ENCODE data around the gene EMD. TPM values are rescaled to one million over a fixed set of nuclear protein-coding genes. Genes with fewer than 3 reads are reported as not detected.

EMD gene
- total RNA-seq, 4 donors from 2014 or later = 36.5 to 71.6 (median 57.2) TPM

DNA sequence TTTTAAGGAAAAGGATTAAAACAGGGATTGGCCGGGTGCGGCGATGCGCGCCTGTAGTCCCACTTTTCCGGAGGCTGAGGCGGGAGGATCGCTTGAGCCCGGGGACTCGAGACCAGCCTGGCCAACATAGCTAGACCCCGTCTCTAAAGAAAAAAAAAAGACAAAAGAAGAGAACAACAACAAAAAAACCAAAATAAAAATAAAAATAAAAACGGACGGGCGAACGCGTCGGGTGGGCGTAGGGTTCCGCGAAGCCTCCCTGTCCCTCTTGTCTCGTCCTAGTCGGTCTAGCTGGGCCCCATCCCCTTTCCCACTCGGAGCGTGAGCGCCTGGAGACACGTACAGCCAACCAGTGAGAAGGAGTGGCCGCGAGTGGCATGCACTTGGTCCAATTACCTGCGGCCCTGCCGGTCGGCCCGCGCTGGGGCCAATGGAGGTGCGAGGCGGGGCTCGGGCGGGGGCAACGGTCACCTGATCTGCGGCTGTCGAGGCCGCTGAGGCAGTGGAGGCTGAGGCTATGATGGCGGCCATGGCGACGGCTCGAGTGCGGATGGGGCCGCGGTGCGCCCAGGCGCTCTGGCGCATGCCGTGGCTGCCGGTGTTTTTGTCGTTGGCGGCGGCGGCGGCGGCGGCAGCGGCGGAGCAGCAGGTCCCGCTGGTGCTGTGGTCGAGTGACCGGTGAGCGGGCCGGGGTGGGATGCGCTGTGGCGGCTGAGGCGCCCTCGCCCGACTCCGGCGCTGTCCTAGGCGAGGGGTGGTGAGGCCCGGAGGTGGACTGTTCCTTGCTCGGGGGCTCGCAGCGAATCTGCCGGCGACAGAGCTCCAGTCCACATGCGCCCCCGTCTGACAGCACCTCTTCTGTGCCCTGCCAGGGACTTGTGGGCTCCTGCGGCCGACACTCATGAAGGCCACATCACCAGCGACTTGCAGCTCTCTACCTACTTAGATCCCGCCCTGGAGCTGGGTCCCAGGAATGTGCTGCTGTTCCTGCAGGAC is 49.4 kb downstream of the EMD start, which contains the start of gene ATP6AP1:
Gene ATP6AP1 (plus strand): TSS at position 502 of the 996 bp plus-strand sequence. CDS start 16 bp downstream, at position 518.
- Histone ChIP-seq H3K27ac (peak within 1 kb of the TSS; percentile 55 to 74 (median 63)), H3K27me3 (no peaks in the 10 kb centered on the region), H3K4me3 (replicated peaks in 1 of 3) (peak within 1 kb of the TSS in 2 of 3 donors; percentile 33 to 52), H3K36me3 (peaks cover 0 to 2% of the 10 kb centered on the region in 2 donors), H3K9me3 (no peaks in the 10 kb centered on the region), H3K4me1 (peaks cover 3% of the 10 kb centered on the region in 2 donors)
- intact Hi-C loops (cut with DNase I) = no loop called here
- TF ChIP-seq, protein P1, sequence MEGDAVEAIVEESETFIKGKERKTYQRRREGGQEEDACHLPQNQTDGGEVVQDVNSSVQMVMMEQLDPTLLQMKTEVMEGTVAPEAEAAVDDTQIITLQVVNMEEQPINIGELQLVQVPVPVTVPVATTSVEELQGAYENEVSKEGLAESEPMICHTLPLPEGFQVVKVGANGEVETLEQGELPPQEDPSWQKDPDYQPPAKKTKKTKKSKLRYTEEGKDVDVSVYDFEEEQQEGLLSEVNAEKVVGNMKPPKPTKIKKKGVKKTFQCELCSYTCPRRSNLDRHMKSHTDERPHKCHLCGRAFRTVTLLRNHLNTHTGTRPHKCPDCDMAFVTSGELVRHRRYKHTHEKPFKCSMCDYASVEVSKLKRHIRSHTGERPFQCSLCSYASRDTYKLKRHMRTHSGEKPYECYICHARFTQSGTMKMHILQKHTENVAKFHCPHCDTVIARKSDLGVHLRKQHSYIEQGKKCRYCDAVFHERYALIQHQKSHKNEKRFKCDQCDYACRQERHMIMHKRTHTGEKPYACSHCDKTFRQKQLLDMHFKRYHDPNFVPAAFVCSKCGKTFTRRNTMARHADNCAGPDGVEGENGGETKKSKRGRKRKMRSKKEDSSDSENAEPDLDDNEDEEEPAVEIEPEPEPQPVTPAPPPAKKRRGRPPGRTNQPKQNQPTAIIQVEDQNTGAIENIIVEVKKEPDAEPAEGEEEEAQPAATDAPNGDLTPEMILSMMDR (IDR thresholded peaks at IDR 0.05) = no peak
- TF ChIP-seq POLR2A (IDR thresholded peaks at IDR 0.05) = peak in 1 of 2 donors; percentile 82
- peak; percentile 92 to 93 for DNase-seq
- 22 to 26% methylated on average over 30 to 31 of the region's 87 CpGs for WGBS, 2 donors

DNA sequence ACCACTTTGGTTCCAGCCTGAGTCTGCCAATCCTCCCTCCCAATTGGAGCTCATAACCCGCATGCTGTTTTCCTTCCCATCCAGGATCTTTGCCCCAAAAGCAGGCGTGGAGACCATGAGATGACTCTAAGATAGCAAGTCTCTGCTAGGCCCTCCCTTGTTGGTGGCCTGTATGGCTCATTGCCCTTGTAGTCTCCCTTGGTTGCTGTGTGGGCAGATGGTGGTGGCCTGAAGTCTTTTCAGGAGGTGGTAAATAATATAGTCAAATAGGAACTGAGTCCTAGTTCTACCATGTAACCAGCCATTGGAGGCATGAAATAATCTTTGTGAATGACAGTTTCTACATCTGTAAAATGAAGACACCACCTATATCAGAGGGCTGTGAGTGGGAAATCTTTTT is 50.6 kb downstream of the EMD start:
- no peak for TF ChIP-seq POLR2A (IDR thresholded peaks at IDR 0.05)
- TF ChIP-seq, protein P1 (IDR thresholded peaks at IDR 0.05) = no peak
- DNase-seq = no peak
- Histone ChIP-seq H3K27ac (no peak overlapping the region), H3K4me1 (peaks cover 3% of the 10 kb centered on the region in 2 donors), H3K36me3 (peaks cover 3 to 7% of the 10 kb centered on the region in 2 donors), H3K27me3 (no peaks in the 10 kb centered on the region), H3K4me3 (replicated peaks in 1 of 3) (peak overlapping the region in 1 of 3 donors; percentile 52), H3K9me3 (no peaks in the 10 kb centered on the region)
- intact Hi-C loops (cut with DNase I) = no loop called here
- 93% methylated on average over 2 of the region's 2 CpGs; no CpG with 5 or more reads in 1 of the 2 donors for WGBS, 2 donors

DNA sequence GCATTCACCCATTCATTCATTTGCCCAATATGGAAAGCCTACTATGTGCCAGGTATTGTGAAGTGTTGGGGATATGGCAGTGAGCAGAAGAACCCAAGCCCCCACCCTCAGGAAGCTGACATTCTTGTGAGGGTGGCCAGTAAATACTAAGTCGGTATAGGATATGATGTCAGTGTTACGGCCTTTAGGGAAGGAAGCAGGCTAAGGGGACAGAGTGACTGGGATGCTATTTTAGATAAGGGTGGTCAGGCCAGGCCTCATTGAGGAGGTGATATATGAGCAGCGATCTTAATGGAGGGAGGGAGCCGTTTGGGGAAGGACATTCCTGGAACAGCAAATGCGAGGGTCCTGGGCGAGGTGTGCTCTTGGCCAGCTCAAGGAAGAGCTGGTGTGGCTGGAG is 51.4 kb downstream of the EMD start:
- 63 to 78% methylated on average over 6 of the region's 6 CpGs for WGBS, 2 donors
- DNase-seq = no peak
- TF ChIP-seq, protein P1 (IDR thresholded peaks at IDR 0.05) = no peak
- no peak for TF ChIP-seq POLR2A (IDR thresholded peaks at IDR 0.05)
- no peaks in the 10 kb centered on the region for H3K9me3 ChIP-seq
- no peaks in the 10 kb centered on the region for H3K27me3 ChIP-seq
- no peak overlapping the region for H3K4me3 ChIP-seq (replicated peaks in 1 of 3)
- H3K36me3 ChIP-seq = peaks cover 3 to 7% of the 10 kb centered on the region in 2 donors
- peaks cover 3% of the 10 kb centered on the region in 2 donors for H3K4me1 ChIP-seq
- H3K27ac ChIP-seq = no peak overlapping the region
- intact Hi-C loops (cut with DNase I) = no loop called here

DNA sequence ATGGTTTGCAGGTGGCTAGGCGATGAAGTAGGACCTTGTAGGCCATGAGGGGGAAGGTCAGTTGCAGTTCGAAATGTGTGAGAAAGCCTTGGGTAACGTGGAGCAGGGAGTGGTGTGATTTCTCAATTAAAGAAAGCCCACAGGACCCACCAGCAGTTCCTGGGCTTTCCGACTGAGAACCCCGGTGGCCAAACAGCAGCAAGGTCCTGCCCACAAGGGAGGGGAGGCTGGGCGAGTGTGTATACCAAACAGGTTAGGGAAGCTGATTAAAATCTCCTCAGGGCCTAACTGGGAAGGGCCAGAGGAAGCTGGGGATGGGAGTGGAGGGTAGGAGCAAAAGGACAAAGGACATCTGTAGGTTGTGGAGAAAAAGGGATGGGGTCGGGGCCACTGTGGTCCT is 51.8 kb downstream of the EMD start:
- Histone ChIP-seq H3K27ac (no peak overlapping the region), H3K4me3 (replicated peaks in 1 of 3) (no peak overlapping the region), H3K27me3 (no peaks in the 10 kb centered on the region), H3K9me3 (no peaks in the 10 kb centered on the region), H3K36me3 (peaks cover 3 to 7% of the 10 kb centered on the region in 2 donors), H3K4me1 (peaks cover 3% of the 10 kb centered on the region in 2 donors)
- no peak for TF ChIP-seq POLR2A (IDR thresholded peaks at IDR 0.05)
- TF ChIP-seq, protein P1 (IDR thresholded peaks at IDR 0.05) = no peak
- DNase-seq = no peak
- intact Hi-C loops (cut with DNase I) = no loop called here
- WGBS, 2 donors = 78 to 83% methylated on average over 7 of the region's 7 CpGs

Small RNA genes within 50 kb of the gene (small RNA-seq; reads per million reads assigned to genes)
- gene SNORA70 = not detected

Other genes with a start within 250 kb of the EMD start
- gene OPN1LW, start 235.1 kb upstream of the EMD start, total RNA-seq = not detected
- gene OPN1MW, start 196.7 kb upstream of the EMD start, total RNA-seq = not detected
- not detected for gene OPN1MW2, start 159.5 kb upstream of the EMD start, total RNA-seq
- not detected for gene OPN1MW3, start 121.7 kb upstream of the EMD start, total RNA-seq
- gene TEX28, start 84.2 kb upstream of the EMD start, total RNA-seq = not detected
- under 1 TPM in 2 of 4 donors, not detected in 2; 0.54 to 0.89 TPM for gene TKTL1, start 83.5 kb upstream of the EMD start, total RNA-seq
- 100 to 1,000 TPM; 143 to 553 (median 291) TPM for gene FLNA, start 4.7 kb upstream of the EMD start, total RNA-seq
- gene RPL10, start 19.1 kb downstream of the EMD start, total RNA-seq = 1,000 to 10,000 TPM; 1,199 to 6,548 (median 3,258) TPM
- gene DNASE1L1, start 30.0 kb downstream of the EMD start, total RNA-seq = 10 to 100 TPM; 40.7 to 92.9 (median 61.6) TPM
- gene TAFAZZIN, start 32.2 kb downstream of the EMD start, total RNA-seq = 10 to 100 TPM; 41.1 to 75.9 (median 59.0) TPM
- 100 to 1,000 TPM in 1 of 4 donors, 10 to 100 TPM in 3; 69.0 to 172 (median 84.4) TPM for gene ATP6AP1, start 49.4 kb downstream of the EMD start, total RNA-seq
- 10 to 100 TPM; 59.7 to 86.2 (median 78.1) TPM for gene GDI1, start 57.9 kb downstream of the EMD start, total RNA-seq
- gene FAM50A, start 64.8 kb downstream of the EMD start, total RNA-seq = 10 to 100 TPM; 39.9 to 76.3 (median 47.4) TPM
- gene PLXNA3, start 79.0 kb downstream of the EMD start, total RNA-seq = 10 to 100 TPM in 2 of 4 donors, 1 to 10 TPM in 2; 3.9 to 20.7 (median 14.1) TPM
- 10 to 100 TPM; 10.2 to 18.9 (median 12.6) TPM for gene LAGE3, start 100.0 kb downstream of the EMD start, total RNA-seq
- gene UBL4A, start 107.3 kb downstream of the EMD start, total RNA-seq = 10 to 100 TPM; 32.9 to 63.4 (median 41.3) TPM
- gene SLC10A3, start 111.3 kb downstream of the EMD start, total RNA-seq = 10 to 100 TPM; 21.9 to 40.6 (median 29.3) TPM
- 10 to 100 TPM; 56.3 to 67.7 (median 65.3) TPM for gene FAM3A, start 136.9 kb downstream of the EMD start, total RNA-seq
- gene G6PD, start 167.6 kb downstream of the EMD start, total RNA-seq = 100 to 1,000 TPM in 2 of 4 donors, 10 to 100 TPM in 2; 47.2 to 288 (median 158) TPM
- gene IKBKG, start 168.3 kb downstream of the EMD start, total RNA-seq = 10 to 100 TPM; 14.4 to 24.3 (median 16.8) TPM
- not detected for gene CTAG1A, start 205.8 kb downstream of the EMD start, total RNA-seq
- not detected for gene CTAG1B, start 240.0 kb downstream of the EMD start, total RNA-seq

All from thyroid gland (tissue), 4 donors.